ENCODE measurements around the gene DTX1. TPM values are rescaled to one million over a fixed set of nuclear protein-coding genes. Genes with fewer than 3 reads are reported as not detected.

Gene DTX1
- total RNA-seq, 2 experiments from 2014 or later, result 11.0 to 12.4 TPM

DNA sequence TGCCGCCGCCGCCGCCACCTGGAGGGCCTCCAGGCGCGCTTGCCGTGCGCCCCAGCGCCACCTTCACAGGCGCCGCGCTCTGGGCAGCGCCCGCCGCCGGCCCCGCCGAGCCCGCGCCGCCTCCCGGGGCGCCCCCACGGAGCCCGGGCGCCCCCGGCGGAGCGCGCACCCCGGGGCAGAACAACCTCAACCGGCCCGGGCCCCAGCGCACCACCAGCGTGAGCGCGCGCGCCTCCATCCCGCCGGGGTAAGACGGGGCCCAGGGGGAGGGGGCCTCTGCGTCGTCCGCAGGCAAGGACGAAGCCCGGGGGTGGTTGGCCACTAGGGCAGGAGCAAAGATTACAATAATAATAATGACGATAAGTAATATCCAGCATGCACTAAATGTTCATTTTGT lies 21.3 kb downstream of the DTX1 start:
- Mint-ChIP-seq H3K4me1 (ENCODE audit: low read depth) (peaks cover 28% of the 10 kb centered on the region), H3K27me3 (no peaks in the 10 kb centered on the region), H3K36me3 (no peaks in the 10 kb centered on the region), H3K9me3 (no peaks in the 10 kb centered on the region), H3K27ac (no peak overlapping the region), H3K4me3 (no peak overlapping the region)
- ChIA-PET CTCF (no interaction called here), POLR2A (no interaction called here)
- intact Hi-C loops (cut with micrococcal nuclease), result no loop called here
- no peak for DNase-seq

DNA sequence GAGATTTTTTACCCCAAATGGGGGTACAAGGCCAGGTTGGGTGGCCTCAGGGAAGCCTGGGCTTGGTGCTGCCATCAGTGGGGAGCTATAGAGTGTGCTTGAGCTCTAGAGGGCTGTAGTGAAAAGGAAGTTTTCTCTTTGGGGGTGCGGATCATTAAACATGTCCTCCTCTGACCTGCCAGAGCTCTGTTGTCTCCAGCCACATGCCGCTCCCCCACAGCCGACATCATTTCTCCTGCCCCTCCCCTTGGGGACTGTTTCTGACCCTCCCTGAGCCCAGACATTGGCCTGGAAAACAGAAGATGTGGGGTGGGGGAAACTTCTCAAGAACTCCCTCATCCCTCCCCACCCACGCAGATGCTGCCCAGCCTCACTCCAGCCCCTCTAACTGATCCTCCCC lies 25.3 kb downstream of the DTX1 start:
- ChIA-PET POLR2A (no interaction called here), CTCF (interaction anchor here (0.6 kb wide), 1 partner anchor 33 kb away, joined by 3 read pairs; no protein-coding TSS in a partner anchor)
- Mint-ChIP-seq H3K36me3 (no peaks in the 10 kb centered on the region), H3K4me1 (ENCODE audit: low read depth) (peaks cover 14% of the 10 kb centered on the region), H3K27me3 (no peaks in the 10 kb centered on the region), H3K4me3 (no peak overlapping the region), H3K9me3 (no peaks in the 10 kb centered on the region), H3K27ac (no peak overlapping the region)
- intact Hi-C loops (cut with micrococcal nuclease), result no loop called here
- DNase-seq, result no peak

DNA sequence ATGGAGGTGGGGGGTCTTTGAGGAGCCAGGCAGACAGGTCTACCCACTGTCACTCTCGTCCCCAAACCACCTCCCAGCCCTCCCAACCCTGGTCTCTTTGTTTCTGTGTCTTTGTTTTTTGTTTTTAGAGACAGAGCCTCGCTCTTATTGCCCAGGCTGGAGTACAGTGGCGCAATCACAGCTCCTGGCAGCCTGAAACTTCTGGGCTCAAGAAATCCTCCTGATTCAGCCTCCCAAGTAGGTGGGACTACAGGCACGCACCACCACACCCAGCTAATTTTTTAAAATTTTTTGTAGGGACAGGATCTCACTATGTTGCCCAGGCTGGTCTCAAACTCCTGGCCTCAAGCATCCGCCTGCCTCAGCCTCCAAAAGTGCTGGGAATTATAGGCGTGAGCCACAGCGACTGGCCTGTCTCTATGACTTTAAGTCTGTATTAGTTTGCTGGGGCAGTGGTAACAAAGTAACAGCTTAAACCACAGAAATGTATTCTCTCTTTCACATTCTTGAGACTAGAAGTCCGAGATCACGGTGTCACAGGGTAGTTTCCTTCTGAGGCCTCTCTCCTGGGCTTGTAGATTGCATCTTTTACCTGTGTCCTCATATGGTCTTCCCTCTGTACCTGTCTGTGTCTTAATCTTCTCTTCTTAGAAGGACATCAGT lies 26.1 kb downstream of the DTX1 start:
- CTCF ChIA-PET, result no interaction called here
- H3K36me3 Mint-ChIP-seq, result no peaks in the 10 kb centered on the region
- POLR2A ChIA-PET, result no interaction called here
- no peaks in the 10 kb centered on the region for H3K27me3 Mint-ChIP-seq
- H3K9me3 Mint-ChIP-seq, result no peaks in the 10 kb centered on the region
- no peak overlapping the region for H3K4me3 Mint-ChIP-seq
- H3K27ac Mint-ChIP-seq, result no peak overlapping the region
- H3K4me1 Mint-ChIP-seq (ENCODE audit: low read depth), result peaks cover 20% of the 10 kb centered on the region
- no peak for DNase-seq
- intact Hi-C loops (cut with micrococcal nuclease), result no loop called here

DNA sequence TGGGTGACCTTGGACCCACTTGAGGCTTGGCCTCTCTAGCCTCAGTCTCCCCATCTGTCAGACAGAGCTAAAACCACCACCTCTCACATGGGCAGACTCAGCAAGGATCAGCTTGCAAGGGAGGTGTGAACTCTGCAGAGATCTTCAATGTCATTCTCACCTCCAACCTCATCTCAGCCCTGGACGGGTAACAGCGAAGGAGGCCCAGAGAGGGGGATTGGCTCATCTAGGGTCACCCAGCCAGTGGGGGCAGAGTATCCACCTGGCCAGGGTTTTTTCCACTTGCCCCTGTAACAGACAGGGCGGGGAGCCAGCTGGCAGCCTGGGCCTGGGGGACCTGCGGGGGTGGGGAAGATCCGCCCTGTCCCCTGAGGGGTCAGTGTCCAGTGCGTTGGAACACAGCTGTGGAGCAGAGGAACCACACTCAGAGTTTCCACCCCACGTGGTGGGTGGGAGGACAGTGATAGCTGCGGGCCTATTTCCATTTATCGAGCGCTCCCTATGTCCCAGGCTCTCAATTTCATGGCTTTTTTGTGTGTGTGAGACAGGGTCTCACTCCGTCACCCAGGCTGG lies 27.4 kb downstream of the DTX1 start:
- CTCF ChIA-PET, result no interaction called here
- peaks cover 30% of the 10 kb centered on the region for H3K4me1 Mint-ChIP-seq (ENCODE audit: low read depth)
- POLR2A ChIA-PET, result no interaction called here
- no peaks in the 10 kb centered on the region for H3K27me3 Mint-ChIP-seq
- peaks cover 2% of the 10 kb centered on the region for H3K9me3 Mint-ChIP-seq
- H3K27ac Mint-ChIP-seq, result no peak overlapping the region
- no peak overlapping the region for H3K4me3 Mint-ChIP-seq
- intact Hi-C loops (cut with micrococcal nuclease), result no loop called here
- peaks cover 2% of the 10 kb centered on the region for H3K36me3 Mint-ChIP-seq
- DNase-seq, result no peak

DNA sequence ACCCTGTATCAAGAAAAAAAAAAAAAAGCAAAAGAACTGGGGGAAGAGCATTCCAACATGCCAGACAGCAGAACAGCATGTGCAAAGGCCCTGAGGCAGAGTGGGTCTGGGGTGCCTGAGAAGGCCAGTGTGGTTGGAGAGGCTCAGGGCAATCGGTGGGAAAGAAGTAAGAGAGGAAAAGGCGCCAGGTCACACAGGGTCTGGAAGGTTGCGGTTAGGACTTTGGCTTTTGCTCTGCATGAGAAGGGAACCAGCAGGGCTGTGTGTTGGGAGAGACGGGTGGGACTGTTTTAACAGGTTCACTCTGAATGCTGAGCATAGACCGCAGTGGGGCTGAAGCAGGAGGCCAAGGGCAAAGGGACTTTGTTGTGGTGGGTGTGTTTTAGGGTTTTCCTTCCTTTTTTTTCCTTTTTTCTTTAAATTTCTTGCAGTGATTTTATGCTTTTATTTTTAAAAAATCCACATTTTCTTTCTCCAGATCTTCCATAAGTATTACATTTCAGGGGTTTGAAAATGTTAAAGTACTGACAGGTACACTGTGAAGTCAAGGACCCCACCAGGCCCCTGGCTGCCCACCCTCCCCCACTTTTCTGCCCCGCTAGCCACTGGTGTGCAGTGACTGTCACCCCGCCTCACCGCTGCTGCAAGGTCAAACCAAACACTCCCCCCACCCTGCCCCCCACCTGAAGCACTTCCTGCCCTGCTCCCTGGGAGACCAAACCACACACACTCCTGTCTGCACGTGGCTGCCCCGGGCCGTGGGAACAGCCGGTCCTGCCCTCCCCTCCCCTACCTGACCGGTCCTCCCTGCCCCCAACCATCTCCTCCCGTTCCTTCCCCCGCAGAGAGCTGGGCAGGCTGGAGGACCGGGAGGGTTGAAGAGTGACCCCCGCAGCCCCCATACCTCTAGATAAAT lies 30.0 kb downstream of the DTX1 start:
- peak overlapping the region; percentile 21 for H3K4me3 Mint-ChIP-seq
- no peaks in the 10 kb centered on the region for H3K27me3 Mint-ChIP-seq
- peaks cover 6% of the 10 kb centered on the region for H3K9me3 Mint-ChIP-seq
- POLR2A ChIA-PET, result interaction anchor here (0.6 kb wide), 1 partner anchor 96 kb away, joined by 4 read pairs; no protein-coding TSS in a partner anchor
- peak; percentile 57 for DNase-seq
- CTCF ChIA-PET, result interaction anchor here (0.8 to 1.9 kb wide), 3 partner anchors 11 to 37 kb away, joined by 3 to 7 read pairs (median 4); no protein-coding TSS in a partner anchor
- H3K27ac Mint-ChIP-seq, result peak overlapping the region; percentile 69
- intact Hi-C loops (cut with micrococcal nuclease), result loop anchor here (2.0 kb wide), 1 partner anchor 16 kb away; no protein-coding TSS in a partner anchor
- peaks cover 2% of the 10 kb centered on the region for H3K36me3 Mint-ChIP-seq
- H3K4me1 Mint-ChIP-seq (ENCODE audit: low read depth), result peaks cover 55% of the 10 kb centered on the region

DNA sequence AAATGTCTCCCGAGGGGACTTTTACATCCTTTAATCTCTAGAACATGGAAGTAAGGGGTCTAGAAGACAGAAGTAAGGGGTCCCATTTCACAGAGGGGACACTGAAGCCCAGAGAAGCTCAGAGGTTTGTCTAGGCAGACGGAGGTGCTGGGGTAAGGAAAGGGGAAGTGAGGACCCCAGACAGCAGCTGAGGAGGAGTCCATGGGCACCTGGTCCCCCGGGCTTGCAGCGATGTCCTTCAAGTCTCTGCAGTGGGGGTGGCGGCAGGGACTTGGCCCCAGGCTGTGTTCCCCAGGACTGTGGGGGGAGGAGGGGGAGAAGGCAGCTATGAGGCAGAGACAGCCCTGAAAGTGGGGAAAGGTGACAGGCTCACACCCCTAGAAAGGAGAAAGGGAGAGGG lies 30.7 kb downstream of the DTX1 start:
- DNase-seq, result no peak
- no peak overlapping the region for H3K4me3 Mint-ChIP-seq
- peaks cover 6% of the 10 kb centered on the region for H3K9me3 Mint-ChIP-seq
- no peaks in the 10 kb centered on the region for H3K27me3 Mint-ChIP-seq
- CTCF ChIA-PET, result interaction anchor here (0.8 to 1.9 kb wide), 3 partner anchors 11 to 38 kb away, joined by 3 to 7 read pairs (median 4); no protein-coding TSS in a partner anchor
- intact Hi-C loops (cut with micrococcal nuclease), result loop anchor here (2.0 kb wide), 1 partner anchor 16 kb away; no protein-coding TSS in a partner anchor
- H3K36me3 Mint-ChIP-seq, result peaks cover 2% of the 10 kb centered on the region
- peak overlapping the region; percentile 69 for H3K27ac Mint-ChIP-seq
- POLR2A ChIA-PET, result no interaction called here
- H3K4me1 Mint-ChIP-seq (ENCODE audit: low read depth), result peaks cover 62% of the 10 kb centered on the region

DNA sequence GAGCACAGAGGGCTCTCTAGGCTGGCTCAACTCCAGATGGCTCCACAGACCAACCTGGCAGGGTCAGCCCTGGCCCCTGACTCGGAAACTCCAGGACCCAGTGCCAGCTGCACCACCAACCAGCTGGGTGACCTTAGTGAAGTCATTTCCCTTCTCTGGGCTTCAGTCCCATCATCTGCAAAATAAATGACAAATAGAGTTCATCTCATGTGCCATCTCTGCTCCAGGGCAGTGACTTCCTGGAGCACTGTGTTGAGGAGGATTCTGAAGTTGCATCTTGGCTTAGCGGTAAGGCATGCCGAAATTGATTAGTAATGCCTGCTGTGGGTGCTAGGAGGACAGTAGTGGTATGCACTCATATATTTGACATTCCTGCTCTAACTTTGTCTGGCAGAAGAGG lies 31.5 kb downstream of the DTX1 start:
- ChIA-PET CTCF (interaction anchor here (1.9 to 2.6 kb wide), 2 partner anchors 10 to 39 kb away, joined by 7 to 14 read pairs; no protein-coding TSS in a partner anchor), POLR2A (no interaction called here)
- no peak overlapping the region for H3K4me3 Mint-ChIP-seq
- H3K27me3 Mint-ChIP-seq, result no peaks in the 10 kb centered on the region
- no peak for DNase-seq
- peaks cover 2% of the 10 kb centered on the region for H3K36me3 Mint-ChIP-seq
- intact Hi-C loops (cut with micrococcal nuclease), result no loop called here
- peaks cover 6% of the 10 kb centered on the region for H3K9me3 Mint-ChIP-seq
- H3K4me1 Mint-ChIP-seq (ENCODE audit: low read depth), result peaks cover 69% of the 10 kb centered on the region
- H3K27ac Mint-ChIP-seq, result peak overlapping the region; percentile 89

DNA sequence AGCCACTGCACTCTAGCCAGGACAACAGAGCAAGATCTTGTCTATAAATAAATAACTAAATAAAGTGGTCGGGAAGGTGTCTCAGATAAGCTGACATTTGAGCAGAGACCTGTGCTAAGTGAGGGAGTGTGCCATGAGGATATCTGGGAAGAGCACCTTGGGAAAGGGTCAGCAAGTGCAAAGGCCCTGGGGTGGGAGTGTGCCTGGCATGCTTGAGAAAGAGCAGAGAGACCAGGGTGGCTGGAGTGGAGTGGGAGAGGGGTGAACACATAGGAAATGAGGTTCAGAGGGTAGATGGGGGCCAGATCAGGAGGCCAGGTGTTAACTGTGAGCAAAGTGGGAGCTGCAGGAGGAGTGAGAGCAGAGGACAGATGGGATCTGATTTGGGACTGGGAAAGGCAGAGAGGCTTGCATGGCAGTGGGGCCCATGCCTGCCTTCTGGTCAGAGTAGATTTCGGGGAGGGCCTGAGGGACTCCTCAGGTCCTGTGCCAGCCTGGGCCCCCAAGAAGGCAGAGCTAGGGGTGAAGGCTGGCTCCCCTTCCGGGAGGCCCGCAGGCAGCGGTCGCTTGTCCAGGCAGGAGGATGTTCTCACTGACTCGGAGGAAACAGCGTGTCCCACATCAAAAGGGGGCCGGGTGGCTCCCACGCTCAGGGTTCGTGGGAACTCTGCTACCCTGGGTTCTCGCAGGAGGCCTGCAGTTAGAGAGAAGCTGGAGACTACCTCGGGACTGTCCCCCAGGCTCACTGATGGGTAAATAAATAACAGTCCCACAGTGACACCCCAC lies 32.6 kb downstream of the DTX1 start:
- Mint-ChIP-seq H3K27ac (peak overlapping the region; percentile 89), H3K9me3 (peaks cover 6% of the 10 kb centered on the region), H3K36me3 (peaks cover 2% of the 10 kb centered on the region), H3K4me1 (ENCODE audit: low read depth) (peaks cover 71% of the 10 kb centered on the region), H3K4me3 (peak overlapping the region; percentile 73), H3K27me3 (no peaks in the 10 kb centered on the region)
- POLR2A ChIA-PET, result interaction anchor here (1.5 kb wide), 1 partner anchor 96 kb away, joined by 4 read pairs; the partner anchor contains the start of genes DDX54 and RITA1
- intact Hi-C loops (cut with micrococcal nuclease), result no loop called here
- CTCF ChIA-PET, result interaction anchor here (0.8 to 2.6 kb wide), 5 partner anchors 9 to 98 kb away, joined by 3 to 14 read pairs (median 10); no protein-coding TSS in a partner anchor
- peak; percentile 82 for DNase-seq

DNA sequence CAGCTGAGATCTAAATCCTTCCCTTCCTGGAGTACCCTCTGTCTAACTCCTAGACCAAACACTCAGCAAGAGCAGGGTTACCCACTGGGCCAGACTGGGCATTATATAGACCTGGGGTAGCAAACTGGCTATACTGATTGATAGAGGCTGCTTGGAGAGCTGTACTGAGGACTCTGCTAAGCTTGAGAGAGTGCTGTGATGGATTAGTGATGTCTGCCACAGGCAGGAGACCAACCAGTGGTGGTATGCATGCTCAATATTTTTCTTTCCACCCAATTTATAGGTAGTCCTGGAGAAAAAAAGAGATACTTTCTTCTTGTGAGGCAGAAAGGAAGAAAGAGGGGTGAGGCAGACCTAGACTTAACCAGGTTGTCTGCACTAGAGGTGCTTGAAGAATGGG lies 33.3 kb downstream of the DTX1 start:
- Mint-ChIP-seq H3K9me3 (peaks cover 6% of the 10 kb centered on the region), H3K27ac (peak overlapping the region; percentile 89), H3K27me3 (no peaks in the 10 kb centered on the region), H3K4me3 (peak overlapping the region; percentile 73), H3K4me1 (ENCODE audit: low read depth) (peaks cover 71% of the 10 kb centered on the region), H3K36me3 (peaks cover 2% of the 10 kb centered on the region)
- DNase-seq, result no peak
- ChIA-PET CTCF (interaction anchor here (0.8 to 2.6 kb wide), 5 partner anchors 9 to 99 kb away, joined by 3 to 14 read pairs (median 10); no protein-coding TSS in a partner anchor), POLR2A (interaction anchor here (1.5 kb wide), 1 partner anchor 96 kb away, joined by 4 read pairs; the partner anchor contains the start of genes DDX54 and RITA1)
- intact Hi-C loops (cut with micrococcal nuclease), result no loop called here

DNA sequence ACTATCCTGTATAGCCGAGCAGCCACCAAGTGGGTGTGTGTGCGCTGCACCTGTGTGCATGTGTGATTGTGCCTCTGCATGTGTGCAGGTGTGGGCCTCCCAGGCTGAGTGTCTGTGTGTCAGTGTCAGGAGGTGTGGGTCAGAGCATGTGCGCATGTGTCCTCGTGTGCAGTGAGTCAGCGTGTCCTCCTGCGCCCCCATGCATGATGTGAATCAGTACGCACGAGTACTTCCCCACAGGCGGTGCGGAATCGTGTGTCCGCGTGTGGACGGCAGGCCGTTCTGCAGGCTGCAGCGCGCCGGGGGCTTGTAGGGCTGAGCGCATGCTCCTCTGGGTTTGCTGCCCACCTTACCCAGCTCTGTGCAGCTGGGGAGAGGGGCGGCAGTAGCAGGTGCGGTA lies 34.2 kb downstream of the DTX1 start:
- H3K4me1 Mint-ChIP-seq (ENCODE audit: low read depth), result peaks cover 73% of the 10 kb centered on the region
- intact Hi-C loops (cut with micrococcal nuclease), result no loop called here
- no peak overlapping the region for H3K27ac Mint-ChIP-seq
- no peaks in the 10 kb centered on the region for H3K27me3 Mint-ChIP-seq
- ChIA-PET CTCF (interaction anchor here (2.4 to 2.6 kb wide), 3 partner anchors 8 to 98 kb away, joined by 10 to 14 read pairs (median 11); no protein-coding TSS in a partner anchor), POLR2A (no interaction called here)
- H3K9me3 Mint-ChIP-seq, result peaks cover 6% of the 10 kb centered on the region
- no peak for DNase-seq
- peaks cover 2% of the 10 kb centered on the region for H3K36me3 Mint-ChIP-seq
- H3K4me3 Mint-ChIP-seq, result no peak overlapping the region

DNA sequence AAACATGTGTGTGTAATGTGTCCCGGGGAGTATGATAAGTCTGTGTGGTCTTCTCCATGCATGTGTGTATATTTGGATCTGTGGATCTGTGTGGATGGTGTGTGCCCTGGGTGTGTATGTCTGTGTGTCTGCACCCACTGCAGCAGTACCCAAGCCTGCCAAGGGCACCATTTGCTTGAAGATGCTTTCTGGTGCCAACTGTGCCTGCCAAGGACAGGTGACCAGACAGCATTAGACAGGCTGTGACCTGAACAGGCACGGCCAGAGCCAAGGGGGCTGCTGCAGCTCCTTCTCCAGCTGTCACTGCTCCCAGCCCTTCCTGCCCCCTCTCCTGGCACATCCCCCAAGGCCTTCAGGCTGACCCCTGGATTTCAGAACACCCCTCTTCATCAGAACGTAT lies 35.0 kb downstream of the DTX1 start:
- H3K4me3 Mint-ChIP-seq, result no peak overlapping the region
- peaks cover 6% of the 10 kb centered on the region for H3K9me3 Mint-ChIP-seq
- intact Hi-C loops (cut with micrococcal nuclease), result no loop called here
- H3K4me1 Mint-ChIP-seq (ENCODE audit: low read depth), result peaks cover 67% of the 10 kb centered on the region
- POLR2A ChIA-PET, result interaction anchor here (1.2 kb wide), 1 partner anchor 21 kb away, joined by 3 read pairs; no protein-coding TSS in a partner anchor
- peaks cover 2% of the 10 kb centered on the region for H3K36me3 Mint-ChIP-seq
- no peaks in the 10 kb centered on the region for H3K27me3 Mint-ChIP-seq
- DNase-seq, result no peak
- no peak overlapping the region for H3K27ac Mint-ChIP-seq
- CTCF ChIA-PET, result interaction anchor here (0.8 to 1.4 kb wide), 5 partner anchors 10 to 98 kb away, joined by 3 to 6 read pairs (median 3); no protein-coding TSS in a partner anchor
